Measurements from ENCODE around the gene CCDC190. TPM values are rescaled to one million over a fixed set of nuclear protein-coding genes. Genes with fewer than 3 reads are reported as not detected.
"Not testable (repeated sequence)": the region's sequence is repeated elsewhere in the genome, so short reads cannot be mapped to it uniquely, and the experiment has no call there.

CCDC190 gene
- total RNA-seq, 1 donor from 2014 or later, result not detected

- peak; percentile 77 for TF ChIP-seq CTCF (IDR thresholded peaks at IDR 0.05; ENCODE audit: partially characterized antibody, unreplicated experiment)
- peak; percentile 79 for DNase-seq
- peaks cover 1% of the 10 kb centered on the region for H3K27me3 Mint-ChIP-seq (ENCODE audit: unreplicated experiment)
- peaks cover 19% of the 10 kb centered on the region for H3K4me1 Mint-ChIP-seq (ENCODE audit: low read depth, unreplicated experiment)
- peak overlapping the region; percentile 26 for H3K27ac Mint-ChIP-seq (ENCODE audit: unreplicated experiment)
- H3K9me3 Mint-ChIP-seq (ENCODE audit: unreplicated experiment), result peaks cover 2% of the 10 kb centered on the region
- no peak overlapping the region for H3K4me3 Mint-ChIP-seq (ENCODE audit: unreplicated experiment)
- no peaks in the 10 kb centered on the region for H3K36me3 Mint-ChIP-seq (ENCODE audit: unreplicated experiment)
Observed at GRCh38 chr1:162878000-162878596, 17.1 kb upstream of the CCDC190 start.

- Mint-ChIP-seq H3K4me1 (ENCODE audit: low read depth, unreplicated experiment) (peaks cover 16% of the 10 kb centered on the region), H3K4me3 (ENCODE audit: unreplicated experiment) (no peak overlapping the region), H3K9me3 (ENCODE audit: unreplicated experiment) (peaks cover 2% of the 10 kb centered on the region), H3K27me3 (ENCODE audit: unreplicated experiment) (peaks cover 1% of the 10 kb centered on the region), H3K36me3 (ENCODE audit: unreplicated experiment) (no peaks in the 10 kb centered on the region), H3K27ac (ENCODE audit: unreplicated experiment) (no peak overlapping the region)
- no peak for TF ChIP-seq CTCF (IDR thresholded peaks at IDR 0.05; ENCODE audit: partially characterized antibody, unreplicated experiment)
- DNase-seq, result no peak
Observed at GRCh38 chr1:162877412-162877811, 16.4 kb upstream of the CCDC190 start.

- Mint-ChIP-seq H3K4me3 (ENCODE audit: unreplicated experiment) (no peak overlapping the region), H3K27me3 (ENCODE audit: unreplicated experiment) (peaks cover 1% of the 10 kb centered on the region), H3K9me3 (ENCODE audit: unreplicated experiment) (no peaks in the 10 kb centered on the region), H3K27ac (ENCODE audit: unreplicated experiment) (no peak overlapping the region), H3K4me1 (ENCODE audit: low read depth, unreplicated experiment) (peaks cover 9% of the 10 kb centered on the region), H3K36me3 (ENCODE audit: unreplicated experiment) (peaks cover 3% of the 10 kb centered on the region)
- no peak for TF ChIP-seq CTCF (IDR thresholded peaks at IDR 0.05; ENCODE audit: partially characterized antibody, unreplicated experiment)
- DNase-seq, result no peak
Observed at GRCh38 chr1:162876751-162877150, 15.8 kb upstream of the CCDC190 start.

GRCh38 chr1:162873671-162874666 lies 13.0 kb upstream of the CCDC190 start:
- no peak for DNase-seq
- Mint-ChIP-seq H3K9me3 (ENCODE audit: unreplicated experiment) (peaks cover 2% of the 10 kb centered on the region), H3K27me3 (ENCODE audit: unreplicated experiment) (peaks cover 1% of the 10 kb centered on the region), H3K36me3 (ENCODE audit: unreplicated experiment) (peaks cover 17% of the 10 kb centered on the region), H3K27ac (ENCODE audit: unreplicated experiment) (no peak overlapping the region), H3K4me3 (ENCODE audit: unreplicated experiment) (no peak overlapping the region), H3K4me1 (ENCODE audit: low read depth, unreplicated experiment) (peaks cover 7% of the 10 kb centered on the region)
- no peak for TF ChIP-seq CTCF (IDR thresholded peaks at IDR 0.05; ENCODE audit: partially characterized antibody, unreplicated experiment)

- H3K4me3 Mint-ChIP-seq (ENCODE audit: unreplicated experiment), result no peak overlapping the region
- peaks cover 17% of the 10 kb centered on the region for H3K36me3 Mint-ChIP-seq (ENCODE audit: unreplicated experiment)
- H3K27me3 Mint-ChIP-seq (ENCODE audit: unreplicated experiment), result peaks cover 1% of the 10 kb centered on the region
- H3K9me3 Mint-ChIP-seq (ENCODE audit: unreplicated experiment), result peaks cover 2% of the 10 kb centered on the region
- peaks cover 2% of the 10 kb centered on the region for H3K4me1 Mint-ChIP-seq (ENCODE audit: low read depth, unreplicated experiment)
- no peak for TF ChIP-seq CTCF (IDR thresholded peaks at IDR 0.05; ENCODE audit: partially characterized antibody, unreplicated experiment)
- H3K27ac Mint-ChIP-seq (ENCODE audit: unreplicated experiment), result no peak overlapping the region
- no peak for DNase-seq
Observed at GRCh38 chr1:162872981-162873380, 12.0 kb upstream of the CCDC190 start.

- not testable (repeated sequence) for H3K4me1 Mint-ChIP-seq (ENCODE audit: low read depth, unreplicated experiment); H3K4me3 Mint-ChIP-seq (ENCODE audit: unreplicated experiment); H3K9me3 Mint-ChIP-seq (ENCODE audit: unreplicated experiment); H3K27me3 Mint-ChIP-seq (ENCODE audit: unreplicated experiment); DNase-seq; H3K27ac Mint-ChIP-seq (ENCODE audit: unreplicated experiment)
- H3K36me3 Mint-ChIP-seq (ENCODE audit: unreplicated experiment), result peaks cover 17% of the 10 kb centered on the region
Observed at GRCh38 chr1:162871417-162871816, 10.4 kb upstream of the CCDC190 start.

All from glutamatergic neuron (in vitro differentiated cells).